Uterus (tissue), 4 donors: ENCODE data around the gene CCNF. TPM values are rescaled to one million over a fixed set of nuclear protein-coding genes. Genes with fewer than 3 reads are reported as not detected.

Experiments used
- DNase-seq, 2 donors: peaks; one replicate each; pipeline ENCODE4 v3.0.0-alpha.2; 2019 to 2020
- H3K27ac ChIP-seq, 2 donors: fragments of 200-600 bp; sonication (generic); 1 replicate in 1 of 2; 2 replicates in 1 of 2; pipeline ENCODE4 v1.5.1; 2016 to 2018
- H3K27me3 ChIP-seq, 2 donors: fragments of 200-600 bp; sonication (generic); one replicate each; pipeline ENCODE4 v1.5.1; 2018 to 2019; ENCODE audit warnings: control low read depth in 1 of 2
- H3K36me3 ChIP-seq, 2 donors: fragments of 200-600 bp; sonication (generic); one replicate each; pipeline ENCODE4 v1.5.1; 2019; ENCODE audit warnings: control low read depth in 1 of 2
- H3K4me1 ChIP-seq, 2 donors: fragments of 200-600 bp; sonication (generic); one replicate each; pipeline ENCODE4 v1.5.1; 2018 to 2019; ENCODE audit warnings: control low read depth in 1 of 2
- H3K4me3 ChIP-seq, 2 donors: fragments of 200-600 bp; sonication (generic); 1 replicate in 1 of 2; 2 replicates in 1 of 2; pipeline ENCODE4 v1.5.1; 2018 to 2019; ENCODE audit warnings: mild to moderate bottlenecking in 1 of 2
- H3K9me3 ChIP-seq, 2 donors: fragments of 200-600 bp; sonication (generic); one replicate each; pipeline ENCODE4 v1.5.1; 2019; ENCODE audit warnings: control low read depth in 1 of 2
- POLR2A ChIP-seq, 2 donors: fragments of 450-650 bp; IDR thresholded peaks; one replicate each; pipeline ENCODE4 v1.6.1; 2016; ENCODE audit warnings: antibody characterized with exemption in 2 of 2, mild to moderate bottlenecking in 1 of 2, moderate library complexity in 1 of 2
- intact Hi-C: fragments of 100-400 bp; cut with DNase I; formaldehyde crosslinking; loops from one replicate; pipeline ENCODE4 v1.15.1; 2023; ENCODE audit warnings: low total_unique reads
- total RNA-seq, 4 donors: library from RNA; depleted of rRNA in 3 of 4; stranded (reverse); fragments of >200 nt in 3 of 4; gene quantifications; one replicate each; pipeline versions ENCODE4 v1.1.0 to v1.2.4, GENCODE V29; 2014 to 2023
- TF ChIP-seq, protein P1 (sequence below), 4 experiments: fragments of 200-600 bp in 2 of 4; fragments of 450-650 bp in 2 of 4; sonication (generic) in 2 of 4; IDR thresholded peaks; one replicate each; pipeline ENCODE4 v1.5.1; 2016 to 2019; ENCODE audit warnings: antibody characterized with exemption in 4 of 4, mild to moderate bottlenecking in 2 of 4, moderate library complexity in 1 of 4
- donor health status: DM: yes; HTN: yes; CAD: no.

The CCNF gene
- total RNA-seq, 4 donors from 2014 or later, result under 0.01 to 11.8 (median 1.9) TPM; not detected in 1

DNA sequence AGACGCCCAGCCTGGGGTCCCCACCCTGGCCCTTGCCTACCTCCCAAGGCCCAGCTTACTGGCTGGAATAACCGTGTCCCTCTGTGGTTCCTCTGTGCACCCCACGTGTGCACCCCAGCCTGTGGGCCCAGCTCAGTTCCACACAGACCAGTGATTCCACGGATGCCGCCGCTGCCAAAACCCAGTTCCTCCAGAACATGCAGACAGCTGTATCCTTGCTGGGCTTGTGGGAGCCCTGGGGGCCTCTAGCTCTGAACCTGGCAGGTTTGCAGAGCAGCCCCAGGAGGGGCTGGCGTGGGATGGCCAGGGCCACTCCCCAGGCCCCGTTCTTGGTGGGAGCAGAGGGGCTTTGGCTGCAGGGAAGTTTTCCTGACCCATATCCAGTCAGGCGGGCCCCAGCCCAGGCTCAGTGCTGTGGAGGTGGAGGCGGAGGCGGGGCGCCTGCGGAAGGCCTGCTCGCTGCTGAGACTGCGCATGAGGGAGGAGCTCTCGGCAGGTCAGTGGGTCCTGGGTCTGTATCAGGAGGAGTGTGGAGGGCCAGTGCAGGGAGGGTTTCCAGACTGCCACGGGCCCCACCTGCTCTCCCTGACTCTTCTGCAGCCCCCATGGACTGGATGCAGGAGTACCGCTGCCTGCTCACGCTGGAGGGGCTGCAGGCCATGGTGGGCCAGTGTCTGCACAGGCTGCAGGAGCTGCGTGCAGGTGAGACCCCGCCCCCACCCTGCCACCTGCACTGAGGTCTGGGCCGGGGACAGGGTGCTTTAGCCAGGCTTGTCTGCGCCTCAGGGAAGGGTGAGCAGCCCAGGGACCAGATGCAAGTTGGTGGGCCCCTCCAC lies 33.0 kb downstream of the CCNF start:
- Histone ChIP-seq H3K4me3 (no peak overlapping the region), H3K27ac (no peak overlapping the region), H3K9me3 (no peaks in the 10 kb centered on the region), H3K36me3 (no peaks in the 10 kb centered on the region), H3K27me3 (no peaks in the 10 kb centered on the region), H3K4me1 (peaks cover 0 to 6% of the 10 kb centered on the region in 2 donors)
- intact Hi-C loops, result no loop called here
- no peak for TF ChIP-seq POLR2A (IDR thresholded peaks at IDR 0.05)
- no peak for DNase-seq

DNA sequence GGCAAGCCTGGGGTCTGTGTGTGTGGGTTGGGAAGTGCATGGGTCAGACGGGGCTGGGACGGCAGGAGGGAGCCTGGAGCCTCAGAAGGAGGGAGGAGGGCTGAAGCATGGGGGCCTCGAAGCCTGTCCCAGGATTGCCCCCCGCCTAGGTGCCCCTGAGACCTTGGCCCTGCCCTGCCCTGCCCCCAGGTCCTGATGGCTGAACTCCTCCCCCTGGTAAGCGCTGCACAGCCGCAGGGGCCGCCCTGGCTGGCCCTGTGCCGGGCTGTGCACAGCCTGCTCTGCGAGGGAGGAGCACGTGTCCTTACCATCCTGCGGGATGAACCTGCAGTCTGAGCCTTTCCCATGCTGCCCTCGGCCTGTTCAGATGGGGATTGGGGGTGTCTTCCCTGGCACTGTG lies 35.1 kb downstream of the CCNF start:
- peaks cover 0 to 6% of the 10 kb centered on the region in 2 donors for H3K4me1 ChIP-seq
- TF ChIP-seq, protein P1, sequence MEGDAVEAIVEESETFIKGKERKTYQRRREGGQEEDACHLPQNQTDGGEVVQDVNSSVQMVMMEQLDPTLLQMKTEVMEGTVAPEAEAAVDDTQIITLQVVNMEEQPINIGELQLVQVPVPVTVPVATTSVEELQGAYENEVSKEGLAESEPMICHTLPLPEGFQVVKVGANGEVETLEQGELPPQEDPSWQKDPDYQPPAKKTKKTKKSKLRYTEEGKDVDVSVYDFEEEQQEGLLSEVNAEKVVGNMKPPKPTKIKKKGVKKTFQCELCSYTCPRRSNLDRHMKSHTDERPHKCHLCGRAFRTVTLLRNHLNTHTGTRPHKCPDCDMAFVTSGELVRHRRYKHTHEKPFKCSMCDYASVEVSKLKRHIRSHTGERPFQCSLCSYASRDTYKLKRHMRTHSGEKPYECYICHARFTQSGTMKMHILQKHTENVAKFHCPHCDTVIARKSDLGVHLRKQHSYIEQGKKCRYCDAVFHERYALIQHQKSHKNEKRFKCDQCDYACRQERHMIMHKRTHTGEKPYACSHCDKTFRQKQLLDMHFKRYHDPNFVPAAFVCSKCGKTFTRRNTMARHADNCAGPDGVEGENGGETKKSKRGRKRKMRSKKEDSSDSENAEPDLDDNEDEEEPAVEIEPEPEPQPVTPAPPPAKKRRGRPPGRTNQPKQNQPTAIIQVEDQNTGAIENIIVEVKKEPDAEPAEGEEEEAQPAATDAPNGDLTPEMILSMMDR (IDR thresholded peaks at IDR 0.05), result no peak
- TF ChIP-seq POLR2A (IDR thresholded peaks at IDR 0.05), result no peak
- no peak overlapping the region for H3K4me3 ChIP-seq
- no peaks in the 10 kb centered on the region for H3K36me3 ChIP-seq
- no peak for DNase-seq
- intact Hi-C loops, result no loop called here
- H3K27me3 ChIP-seq, result peaks cover 4 to 5% of the 10 kb centered on the region in 2 donors
- H3K27ac ChIP-seq, result no peak overlapping the region
- H3K9me3 ChIP-seq, result no peaks in the 10 kb centered on the region

GRCh38 chr16:2465653-2466415 lies 36.6 kb downstream of the CCNF start:
- Histone ChIP-seq H3K36me3 (no peaks in the 10 kb centered on the region), H3K4me3 (no peak overlapping the region), H3K27me3 (peaks cover 4 to 15% of the 10 kb centered on the region in 2 donors), H3K9me3 (no peaks in the 10 kb centered on the region), H3K4me1 (peaks cover 0 to under 1% of the 10 kb centered on the region in 2 donors), H3K27ac (no peak overlapping the region)
- DNase-seq, result no peak
- no peak for TF ChIP-seq POLR2A (IDR thresholded peaks at IDR 0.05)
- TF ChIP-seq, protein P1 (IDR thresholded peaks at IDR 0.05), result no peak
- intact Hi-C loops, result no loop called here

GRCh38 chr16:2466667-2467527 lies 37.6 kb downstream of the CCNF start:
- Histone ChIP-seq H3K27ac (peak overlapping the region in 1 of 2 donors; percentile 44), H3K9me3 (no peaks in the 10 kb centered on the region), H3K4me3 (peak overlapping the region in 1 of 2 donors; percentile 42), H3K27me3 (peaks cover 4 to 24% of the 10 kb centered on the region in 2 donors), H3K36me3 (no peaks in the 10 kb centered on the region), H3K4me1 (peaks cover 0 to 11% of the 10 kb centered on the region in 2 donors)
- intact Hi-C loops, result no loop called here
- no peak for DNase-seq
- no peak for TF ChIP-seq POLR2A (IDR thresholded peaks at IDR 0.05)
- TF ChIP-seq, protein P1 (IDR thresholded peaks at IDR 0.05), result no peak

DNA sequence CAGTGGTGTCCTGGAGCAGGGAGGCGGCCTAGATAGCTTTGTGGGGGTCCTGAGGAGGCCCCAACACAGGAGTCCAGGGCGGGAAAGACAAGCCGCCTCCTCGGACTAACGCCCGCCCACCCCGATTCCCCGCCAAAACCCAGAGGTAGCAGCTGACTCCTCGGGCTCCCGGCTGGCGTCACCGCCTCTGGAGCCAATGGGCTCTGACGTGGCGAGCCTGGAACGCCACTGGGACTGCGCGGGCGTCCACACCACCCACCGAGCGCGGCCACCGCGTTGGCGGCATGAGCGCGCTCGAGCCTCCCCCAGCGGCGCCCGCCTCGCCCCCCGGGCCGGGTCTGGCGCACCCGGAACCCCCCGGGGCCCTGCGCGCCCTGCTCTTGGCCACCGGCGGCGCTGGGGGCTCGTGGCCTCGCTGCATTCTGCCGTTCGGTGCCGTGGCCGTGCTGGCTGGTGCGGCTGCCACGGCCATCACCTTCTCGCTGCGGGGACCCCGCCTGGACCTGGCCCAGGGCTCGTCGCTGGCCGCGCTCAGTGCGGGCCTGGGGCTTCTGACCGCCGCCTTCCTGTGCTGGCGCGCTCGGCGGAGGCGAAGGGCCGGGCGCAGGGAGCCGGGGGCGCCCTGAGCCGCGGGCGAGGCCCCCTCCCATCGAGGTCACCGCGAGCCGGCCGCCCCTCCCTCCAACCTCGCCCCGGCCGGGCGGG lies 38.4 kb downstream of the CCNF start:
- Histone ChIP-seq H3K9me3 (no peaks in the 10 kb centered on the region), H3K27me3 (peaks cover 4 to 31% of the 10 kb centered on the region in 2 donors), H3K27ac (peak overlapping the region; percentile 38 to 44), H3K4me3 (peak overlapping the region; percentile 16 to 42), H3K36me3 (no peaks in the 10 kb centered on the region), H3K4me1 (peaks cover 0 to 12% of the 10 kb centered on the region in 2 donors)
- intact Hi-C loops, result no loop called here
- peak; percentile 78 to 80 for DNase-seq
- TF ChIP-seq, protein P1 (IDR thresholded peaks at IDR 0.05), result peak in 1 of 4 experiments; percentile 15
- TF ChIP-seq POLR2A (IDR thresholded peaks at IDR 0.05), result peak in 1 of 2 donors; percentile 74
